Chondrocyte (in vitro differentiated cells): Measurements from ENCODE around the gene CHSY1. TPM values are rescaled to one million over a fixed set of nuclear protein-coding genes. Genes with fewer than 3 reads are reported as not detected.

Experiments
- DNase-seq: peaks from one replicate; pipeline ENCODE4 v3.0.0; 2021; ENCODE audit warnings: mixed read lengths, low spot score
- H3K27ac Mint-ChIP-seq: one replicate; pipeline ENCODE4 v1.8.0; 2021; ENCODE audit warnings: mild to moderate bottlenecking, moderate library complexity, mixed read lengths; ENCODE audit not compliant: unreplicated experiment
- H3K27me3 Mint-ChIP-seq: 2 replicates; pipeline ENCODE4 v1.8.0; 2021; ENCODE audit warnings: low read depth, mixed read lengths
- H3K36me3 Mint-ChIP-seq: 2 replicates; pipeline ENCODE4 v1.8.0; 2021; ENCODE audit warnings: low read depth, mixed read lengths
- H3K4me1 Mint-ChIP-seq: 2 replicates; pipeline ENCODE4 v1.8.0; 2021; ENCODE audit warnings: low read depth, mild to moderate bottlenecking, mixed read lengths
- H3K4me3 Mint-ChIP-seq: one replicate; pipeline ENCODE4 v1.8.0; 2021; ENCODE audit warnings: mild to moderate bottlenecking, moderate library complexity, mixed read lengths; ENCODE audit not compliant: unreplicated experiment
- H3K9me3 Mint-ChIP-seq: 2 replicates; pipeline ENCODE4 v1.8.0; 2021; ENCODE audit warnings: low read depth, mixed read lengths
- total RNA-seq: library from RNA; stranded (reverse); gene quantifications from 3 replicates; pipeline ENCODE4 v1.2.1, GENCODE V29; 2021
- TF ChIP-seq, protein P1 (sequence below): fragments of 200-600 bp; sonication (generic); IDR thresholded peaks from 2 replicates; pipeline ENCODE4 v1.5.0; 2021; ENCODE audit warnings: antibody characterized with exemption, mild to moderate bottlenecking, moderate library complexity

CHSY1 gene
- total RNA-seq, 1 donor from 2014 or later = 60.9 TPM

DNA sequence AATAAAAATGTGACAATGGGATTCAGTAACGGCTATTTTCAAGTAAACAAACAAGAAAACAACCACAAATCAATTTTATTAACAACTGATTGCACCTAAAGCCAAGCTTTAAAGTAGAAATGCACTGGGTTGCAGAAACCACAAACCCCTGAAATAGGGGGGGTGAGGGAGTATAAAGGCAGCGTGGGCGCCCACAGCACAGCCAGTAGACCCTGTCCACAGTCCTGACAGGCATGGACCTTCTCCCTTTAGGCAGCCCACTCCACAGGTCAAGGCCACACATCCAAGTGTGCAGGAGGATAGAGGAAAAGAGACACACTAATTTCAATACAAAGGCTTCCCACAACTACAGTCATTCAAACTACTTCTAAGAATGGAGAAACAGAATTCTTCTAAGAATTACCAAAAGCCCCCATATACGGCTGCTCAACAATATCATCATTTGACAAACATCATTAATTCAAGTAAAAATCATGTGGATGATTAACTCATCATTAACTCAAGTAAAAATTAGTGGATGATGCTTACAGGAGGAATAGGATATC lies 48.7 kb downstream of the CHSY1 start:
- TF ChIP-seq, protein P1, sequence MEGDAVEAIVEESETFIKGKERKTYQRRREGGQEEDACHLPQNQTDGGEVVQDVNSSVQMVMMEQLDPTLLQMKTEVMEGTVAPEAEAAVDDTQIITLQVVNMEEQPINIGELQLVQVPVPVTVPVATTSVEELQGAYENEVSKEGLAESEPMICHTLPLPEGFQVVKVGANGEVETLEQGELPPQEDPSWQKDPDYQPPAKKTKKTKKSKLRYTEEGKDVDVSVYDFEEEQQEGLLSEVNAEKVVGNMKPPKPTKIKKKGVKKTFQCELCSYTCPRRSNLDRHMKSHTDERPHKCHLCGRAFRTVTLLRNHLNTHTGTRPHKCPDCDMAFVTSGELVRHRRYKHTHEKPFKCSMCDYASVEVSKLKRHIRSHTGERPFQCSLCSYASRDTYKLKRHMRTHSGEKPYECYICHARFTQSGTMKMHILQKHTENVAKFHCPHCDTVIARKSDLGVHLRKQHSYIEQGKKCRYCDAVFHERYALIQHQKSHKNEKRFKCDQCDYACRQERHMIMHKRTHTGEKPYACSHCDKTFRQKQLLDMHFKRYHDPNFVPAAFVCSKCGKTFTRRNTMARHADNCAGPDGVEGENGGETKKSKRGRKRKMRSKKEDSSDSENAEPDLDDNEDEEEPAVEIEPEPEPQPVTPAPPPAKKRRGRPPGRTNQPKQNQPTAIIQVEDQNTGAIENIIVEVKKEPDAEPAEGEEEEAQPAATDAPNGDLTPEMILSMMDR = no peak
- Mint-ChIP-seq H3K9me3 (no peaks in the 10 kb centered on the region), H3K4me3 (no peak overlapping the region), H3K4me1 (peaks cover 85% of the 10 kb centered on the region), H3K27ac (no peak overlapping the region), H3K27me3 (no peaks in the 10 kb centered on the region), H3K36me3 (no peaks in the 10 kb centered on the region)
- DNase-seq = no peak

DNA sequence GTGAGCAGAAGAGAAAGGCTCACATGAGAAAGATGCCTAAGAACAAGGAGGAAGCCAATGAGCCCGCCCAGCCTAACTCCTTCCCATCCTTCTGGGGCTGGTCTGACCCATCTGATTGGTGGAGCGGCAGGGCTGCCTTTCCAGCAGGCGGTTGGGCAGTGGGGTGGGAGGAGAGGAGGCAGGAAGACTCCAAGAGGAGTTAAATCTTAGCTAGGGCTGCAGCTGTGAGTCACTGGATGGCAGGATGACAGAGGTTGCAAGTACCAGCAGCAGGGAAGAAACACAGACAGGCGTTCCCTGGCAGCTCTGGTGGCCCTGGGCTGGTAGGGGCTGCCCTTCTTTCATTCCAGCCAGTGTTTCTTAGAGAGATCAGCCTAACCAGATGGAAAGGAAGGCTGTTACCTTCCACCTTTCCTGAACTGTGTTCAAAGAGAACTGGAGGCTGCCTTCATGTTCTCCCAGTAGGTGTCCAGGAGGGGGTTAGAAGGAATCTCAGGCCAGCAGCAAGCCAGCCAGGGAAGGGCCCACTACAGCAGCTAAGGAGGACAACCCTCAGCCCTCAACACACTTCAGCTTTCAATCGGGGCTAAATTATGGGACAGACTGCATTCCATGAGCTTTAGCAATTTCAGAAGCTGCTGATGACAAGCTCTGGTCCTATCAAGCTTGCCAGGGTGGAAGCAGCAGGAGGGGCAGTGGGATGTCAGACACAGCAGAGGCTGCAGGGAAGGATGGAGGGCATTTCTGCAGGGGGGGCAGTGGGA lies 50.3 kb downstream of the CHSY1 start:
- Mint-ChIP-seq H3K9me3 (no peaks in the 10 kb centered on the region), H3K27me3 (no peaks in the 10 kb centered on the region), H3K4me1 (peaks cover 80% of the 10 kb centered on the region), H3K36me3 (no peaks in the 10 kb centered on the region), H3K27ac (peak overlapping the region; percentile 97), H3K4me3 (peak overlapping the region; percentile 52)
- peak; percentile 98 for DNase-seq
- TF ChIP-seq, protein P1 = peak; percentile 26

DNA sequence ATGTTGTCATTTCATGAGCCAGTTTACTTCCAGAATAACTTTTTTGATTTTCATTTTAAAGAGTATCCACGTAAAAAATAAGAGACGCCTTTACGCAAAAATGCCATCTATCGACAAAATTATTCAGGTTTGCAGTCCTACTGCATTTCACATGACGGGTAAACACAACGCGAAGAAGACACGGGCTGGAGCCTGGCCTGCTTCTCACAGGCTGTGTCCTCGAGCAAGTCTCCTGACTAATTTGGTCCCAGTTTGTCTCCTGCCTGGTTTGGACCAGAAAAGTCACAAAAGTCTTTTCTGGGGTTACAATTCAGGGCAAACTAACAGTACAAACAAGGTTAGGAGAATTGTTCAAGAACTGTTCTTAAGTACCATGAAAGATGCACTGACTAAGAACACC lies 51.7 kb downstream of the CHSY1 start:
- H3K27me3 Mint-ChIP-seq = no peaks in the 10 kb centered on the region
- TF ChIP-seq, protein P1 = no peak
- no peak for DNase-seq
- no peaks in the 10 kb centered on the region for H3K36me3 Mint-ChIP-seq
- peak overlapping the region; percentile 28 for H3K4me3 Mint-ChIP-seq
- H3K9me3 Mint-ChIP-seq = no peaks in the 10 kb centered on the region
- peak overlapping the region; percentile 96 for H3K27ac Mint-ChIP-seq
- peaks cover 71% of the 10 kb centered on the region for H3K4me1 Mint-ChIP-seq

DNA sequence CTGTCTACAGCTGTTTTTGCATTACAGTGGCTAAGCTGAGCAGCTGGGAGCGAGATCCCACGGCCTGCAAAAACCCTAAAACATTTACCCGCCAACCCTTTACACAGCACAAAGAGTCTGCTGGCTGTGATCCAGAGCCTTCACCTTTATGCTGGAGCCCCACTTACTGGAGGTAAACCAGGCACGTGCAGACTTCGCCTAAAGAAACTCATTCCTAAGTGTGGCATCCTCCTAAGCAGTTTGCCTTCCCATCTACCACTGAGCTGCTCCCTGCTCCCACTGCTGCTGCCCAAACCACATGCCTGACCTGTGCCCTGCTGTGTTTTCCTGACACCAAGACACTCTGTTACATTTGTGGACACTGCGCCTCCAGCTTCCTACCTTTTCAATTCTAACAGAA lies 53.0 kb downstream of the CHSY1 start:
- TF ChIP-seq, protein P1 = no peak
- peak overlapping the region; percentile 96 for H3K27ac Mint-ChIP-seq
- no peak for DNase-seq
- peak overlapping the region; percentile 25 for H3K4me3 Mint-ChIP-seq
- H3K4me1 Mint-ChIP-seq = peaks cover 70% of the 10 kb centered on the region
- no peaks in the 10 kb centered on the region for H3K36me3 Mint-ChIP-seq
- no peaks in the 10 kb centered on the region for H3K9me3 Mint-ChIP-seq
- H3K27me3 Mint-ChIP-seq = no peaks in the 10 kb centered on the region

DNA sequence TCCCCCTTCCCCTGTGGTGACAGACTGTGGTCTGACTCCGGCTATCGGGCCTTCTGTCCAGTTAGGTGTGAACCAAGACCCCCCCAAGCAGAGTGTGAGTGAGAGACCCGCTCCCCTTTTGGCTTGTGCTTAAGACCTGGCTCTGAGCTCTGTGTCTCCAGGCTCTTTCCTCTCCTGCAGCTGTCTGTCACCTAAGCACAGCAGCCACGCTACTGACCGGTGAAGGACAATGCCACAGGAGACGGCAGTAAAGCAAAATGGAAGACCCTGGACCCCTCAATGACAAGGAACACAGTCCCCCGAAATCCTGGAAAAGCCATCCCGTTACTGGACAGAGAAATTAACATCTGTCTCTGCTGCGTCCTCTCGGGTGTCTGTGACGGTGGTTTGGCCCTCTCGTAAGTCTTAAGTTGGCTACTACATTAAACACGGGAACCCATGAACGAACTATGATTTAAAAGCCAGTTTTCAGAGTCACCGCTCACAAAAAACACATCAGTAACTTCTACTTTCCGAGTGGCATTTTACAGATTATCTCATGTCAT lies 53.7 kb downstream of the CHSY1 start:
- no peak for DNase-seq
- Mint-ChIP-seq H3K4me1 (peaks cover 65% of the 10 kb centered on the region), H3K27me3 (no peaks in the 10 kb centered on the region), H3K36me3 (no peaks in the 10 kb centered on the region), H3K27ac (peak overlapping the region; percentile 96), H3K9me3 (no peaks in the 10 kb centered on the region), H3K4me3 (no peak overlapping the region)
- TF ChIP-seq, protein P1 = no peak
